HG03025 (cell line): ENCODE data around the gene NSUN4.
"Not testable (repeated sequence)": the region's sequence is repeated elsewhere in the genome, so short reads cannot be mapped to it uniquely, and the experiment has no call there.

Source experiments
- ATAC-seq: cut with Tn5 transposase; IDR thresholded peaks from one replicate; pipeline ENCODE4 v1.9.1; 2021; ENCODE audit warnings: mild to moderate bottlenecking, moderate library complexity; ENCODE audit not compliant: unreplicated experiment, low FRiP score

Gene NSUN4

GRCh38 chr1:46325285-46326076 is 15.1 kb upstream of the NSUN4 start:
- not testable (repeated sequence) for ATAC-seq

GRCh38 chr1:46328182-46328581 is 12.4 kb upstream of the NSUN4 start:
- not testable (repeated sequence) for ATAC-seq

- not testable (repeated sequence) for ATAC-seq
Measured at GRCh38 chr1:46329807-46330206, 10.8 kb upstream of the NSUN4 start.

- not testable (repeated sequence) for ATAC-seq
Measured at GRCh38 chr1:46330381-46330780, 10.2 kb upstream of the NSUN4 start.

- not testable (repeated sequence) for ATAC-seq
Measured at GRCh38 chr1:46331786-46332540, 8.6 kb upstream of the NSUN4 start.

GRCh38 chr1:46333300-46334029 is 7.1 kb upstream of the NSUN4 start:
- peak; percentile 46 for ATAC-seq

GRCh38 chr1:46334030-46334384 is 6.6 kb upstream of the NSUN4 start:
- ATAC-seq: no peak

GRCh38 chr1:46335081-46335480 is 5.5 kb upstream of the NSUN4 start:
- ATAC-seq: no peak

- ATAC-seq: not testable (repeated sequence)
Measured at GRCh38 chr1:46337409-46337808, 3.2 kb upstream of the NSUN4 start.

- no peak for ATAC-seq
Measured at GRCh38 chr1:46341222-46342083, 846 bp downstream of the NSUN4 start.

GRCh38 chr1:46342084-46342656 is 1.6 kb downstream of the NSUN4 start:
- ATAC-seq: no peak

GRCh38 chr1:46342677-46343350 is 2.2 kb downstream of the NSUN4 start:
- no peak for ATAC-seq

- ATAC-seq: no peak
Measured at GRCh38 chr1:46343351-46343695, 2.7 kb downstream of the NSUN4 start.

- no peak for ATAC-seq
Measured at GRCh38 chr1:46343705-46344104, 3.1 kb downstream of the NSUN4 start.

GRCh38 chr1:46344481-46344880 is 3.9 kb downstream of the NSUN4 start:
- ATAC-seq: no peak

- no peak for ATAC-seq
Measured at GRCh38 chr1:46345281-46345680, 4.7 kb downstream of the NSUN4 start.

GRCh38 chr1:46352363-46352762 is 11.8 kb downstream of the NSUN4 start:
- no peak for ATAC-seq

- ATAC-seq: not testable (repeated sequence)
Measured at GRCh38 chr1:46355920-46356319, 15.3 kb downstream of the NSUN4 start.

GRCh38 chr1:46362158-46362557 is 21.6 kb downstream of the NSUN4 start:
- no peak for ATAC-seq
